Astrocyte (in vitro differentiated cells and primary cell): ENCODE results near the gene GPR52. TPM values are rescaled to one million over a fixed set of nuclear protein-coding genes. Genes with fewer than 3 reads are reported as not detected.
"Not testable (repeated sequence)": the region's sequence is repeated elsewhere in the genome, so short reads cannot be mapped to it uniquely, and the experiment has no call there.

ENCODE experiments used
- DNase-seq: peaks from one replicate; pipeline ENCODE4 v3.0.0-alpha.2; 2010; ENCODE audit warnings: low read depth
- FAIRE-seq: peaks from 2 replicates; lab custom pipeline; 2011; peaks lifted over from hg19 to GRCh38; lab: Jason Lieb, UNC
- H2AFZ ChIP-seq: 2 replicates; pipeline ENCODE4 v1.6.0; 2012; ENCODE audit warnings: low read depth, low read length, inconsistent platforms
- H3K27ac ChIP-seq: 2 replicates; pipeline ENCODE4 v1.5.1; 2011; ENCODE audit warnings: low read depth, low read length, inconsistent platforms
- H3K27me3 ChIP-seq: 2 replicates; pipeline ENCODE4 v1.6.0; 2011; ENCODE audit warnings: low read length, inconsistent platforms; ENCODE audit not compliant: insufficient read depth
- H3K36me3 ChIP-seq: 2 replicates; pipeline ENCODE4 v1.5.1; 2011; ENCODE audit warnings: low read length, inconsistent platforms; ENCODE audit not compliant: insufficient read depth
- H3K4me1 ChIP-seq: 2 replicates; pipeline ENCODE4 v1.5.1; 2011; ENCODE audit warnings: low read length, inconsistent platforms; ENCODE audit not compliant: insufficient read depth
- H3K4me2 ChIP-seq: 2 replicates; pipeline ENCODE4 v1.6.0; 2012; ENCODE audit warnings: low read length, inconsistent platforms
- H3K4me3 ChIP-seq: 2 replicates; pipeline ENCODE4 v1.5.1; 2011; ENCODE audit warnings: low read depth, mild to moderate bottlenecking, low read length, inconsistent platforms; ENCODE audit not compliant: insufficient read depth
- H3K79me2 ChIP-seq: 2 replicates; pipeline ENCODE4 v1.6.0; 2012; ENCODE audit warnings: mild to moderate bottlenecking, low read length, inconsistent platforms; ENCODE audit not compliant: insufficient read depth
- H3K9ac ChIP-seq: 2 replicates; pipeline ENCODE4 v1.6.0; 2012; ENCODE audit warnings: mild to moderate bottlenecking, low read length, inconsistent platforms
- H3K9me3 ChIP-seq: 2 replicates; pipeline ENCODE4 v1.5.1; 2012; ENCODE audit warnings: low read depth, mild to moderate bottlenecking, low read length, inconsistent platforms; ENCODE audit not compliant: insufficient read depth
- H4K20me1 ChIP-seq: 2 replicates; pipeline ENCODE4 v1.6.0; 2012; ENCODE audit warnings: low read length, inconsistent platforms; ENCODE audit not compliant: insufficient read depth
- H3K27ac Mint-ChIP-seq: one replicate; pipeline ENCODE4 v1.8.0; 2021; ENCODE audit warnings: mild to moderate bottlenecking, mixed read lengths; ENCODE audit not compliant: unreplicated experiment
- H3K27me3 Mint-ChIP-seq: one replicate; pipeline ENCODE4 v1.8.0; 2021; ENCODE audit warnings: low read depth, mixed read lengths; ENCODE audit not compliant: unreplicated experiment
- H3K36me3 Mint-ChIP-seq: one replicate; pipeline ENCODE4 v1.8.0; 2021; ENCODE audit warnings: low read depth, mixed read lengths; ENCODE audit not compliant: unreplicated experiment
- H3K4me1 Mint-ChIP-seq: one replicate; pipeline ENCODE4 v1.8.0; 2021; ENCODE audit warnings: low read depth, mixed read lengths; ENCODE audit not compliant: unreplicated experiment
- H3K4me3 Mint-ChIP-seq: one replicate; pipeline ENCODE4 v1.8.0; 2021; ENCODE audit warnings: mild to moderate bottlenecking, moderate library complexity, mixed read lengths; ENCODE audit not compliant: unreplicated experiment
- H3K9me3 Mint-ChIP-seq: one replicate; pipeline ENCODE4 v1.8.0; 2021; ENCODE audit warnings: mild to moderate bottlenecking, mixed read lengths; ENCODE audit not compliant: unreplicated experiment
- EZH2 ChIP-seq: IDR thresholded peaks from 2 replicates; pipeline ENCODE4 v1.6.1; 2012; ENCODE audit warnings: mild to moderate bottlenecking, low read length, inconsistent platforms; ENCODE audit not compliant: insufficient read depth
- total RNA-seq: library from RNA; stranded (reverse); gene quantifications from 2 replicates; pipeline ENCODE4 v1.2.1, GENCODE V29; 2021
- TF ChIP-seq, protein P1 (sequence below): IDR thresholded peaks from 2 replicates; pipeline ENCODE4 v1.5.1; 2011; ENCODE audit warnings: low read depth, mild to moderate bottlenecking, inconsistent platforms, low read length, moderate library complexity; ENCODE audit not compliant: insufficient read depth

GPR52 gene
- total RNA-seq, 1 donor from 2014 or later: 1.1 TPM

DNA sequence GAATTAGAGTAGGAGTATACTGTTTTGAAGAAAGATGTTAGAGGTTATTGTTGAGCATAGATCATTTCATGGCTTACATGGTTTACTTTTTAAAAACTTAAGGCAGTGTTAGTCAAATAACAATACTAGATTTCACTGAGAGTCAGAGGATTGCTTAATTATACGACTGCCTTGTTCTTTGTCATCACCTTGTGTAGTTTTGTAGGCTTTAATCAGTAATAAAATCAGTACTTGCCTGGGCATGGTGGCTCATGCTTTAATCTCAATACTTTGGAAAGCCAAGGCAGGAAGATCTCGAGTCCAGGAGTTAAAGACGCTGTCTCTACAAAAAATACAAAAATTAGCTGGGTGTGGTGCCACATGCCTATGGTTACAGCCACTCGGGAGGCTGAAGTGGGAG, 41.3 kb upstream of the GPR52 start:
- FAIRE-seq: no peak
- Histone ChIP-seq H3K9ac (no peak overlapping the region), H3K4me2 (no peak overlapping the region), H3K27me3 (no peaks in the 10 kb centered on the region), H3K79me2 (no peaks in the 10 kb centered on the region), H2AFZ (no peak overlapping the region), H3K36me3 (no peaks in the 10 kb centered on the region), H4K20me1 (no peaks in the 10 kb centered on the region), H3K4me1 (no peaks in the 10 kb centered on the region), H3K4me3 (no peak overlapping the region), H3K27ac (no peak overlapping the region), H3K9me3 (no peaks in the 10 kb centered on the region)
- H3K27me3 Mint-ChIP-seq: no peaks in the 10 kb centered on the region
- peaks cover 4% of the 10 kb centered on the region for H3K36me3 Mint-ChIP-seq
- no peak for TF ChIP-seq EZH2
- TF ChIP-seq, protein P1, sequence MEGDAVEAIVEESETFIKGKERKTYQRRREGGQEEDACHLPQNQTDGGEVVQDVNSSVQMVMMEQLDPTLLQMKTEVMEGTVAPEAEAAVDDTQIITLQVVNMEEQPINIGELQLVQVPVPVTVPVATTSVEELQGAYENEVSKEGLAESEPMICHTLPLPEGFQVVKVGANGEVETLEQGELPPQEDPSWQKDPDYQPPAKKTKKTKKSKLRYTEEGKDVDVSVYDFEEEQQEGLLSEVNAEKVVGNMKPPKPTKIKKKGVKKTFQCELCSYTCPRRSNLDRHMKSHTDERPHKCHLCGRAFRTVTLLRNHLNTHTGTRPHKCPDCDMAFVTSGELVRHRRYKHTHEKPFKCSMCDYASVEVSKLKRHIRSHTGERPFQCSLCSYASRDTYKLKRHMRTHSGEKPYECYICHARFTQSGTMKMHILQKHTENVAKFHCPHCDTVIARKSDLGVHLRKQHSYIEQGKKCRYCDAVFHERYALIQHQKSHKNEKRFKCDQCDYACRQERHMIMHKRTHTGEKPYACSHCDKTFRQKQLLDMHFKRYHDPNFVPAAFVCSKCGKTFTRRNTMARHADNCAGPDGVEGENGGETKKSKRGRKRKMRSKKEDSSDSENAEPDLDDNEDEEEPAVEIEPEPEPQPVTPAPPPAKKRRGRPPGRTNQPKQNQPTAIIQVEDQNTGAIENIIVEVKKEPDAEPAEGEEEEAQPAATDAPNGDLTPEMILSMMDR: no peak
- no peaks in the 10 kb centered on the region for H3K4me1 Mint-ChIP-seq
- DNase-seq: no peak
- no peak overlapping the region for H3K4me3 Mint-ChIP-seq
- no peak overlapping the region for H3K27ac Mint-ChIP-seq
- peaks cover 3% of the 10 kb centered on the region for H3K9me3 Mint-ChIP-seq

DNA sequence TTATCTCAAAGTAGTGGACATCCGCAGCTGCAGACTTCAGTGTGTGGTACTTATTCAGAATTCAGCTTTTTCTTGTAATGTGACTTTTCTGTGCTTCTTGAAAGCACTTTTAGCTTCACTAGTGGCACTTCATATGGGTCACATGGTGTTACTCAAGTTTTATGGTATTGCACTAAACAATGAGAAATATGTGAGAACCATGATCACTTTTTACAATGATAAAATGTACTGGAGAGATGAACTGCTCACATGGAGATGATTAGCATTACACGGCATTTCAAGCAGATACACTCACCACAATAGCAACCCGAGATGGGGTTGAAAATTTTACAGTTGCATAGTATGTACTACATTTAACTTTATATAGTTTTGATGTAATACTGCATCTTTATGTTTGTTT, 40.1 kb upstream of the GPR52 start:
- Histone ChIP-seq H4K20me1 (no peaks in the 10 kb centered on the region), H3K79me2 (no peaks in the 10 kb centered on the region), H3K4me2 (no peak overlapping the region), H3K9me3 (no peaks in the 10 kb centered on the region), H3K4me1 (no peaks in the 10 kb centered on the region), H3K27ac (no peak overlapping the region), H3K27me3 (no peaks in the 10 kb centered on the region), H3K9ac (no peak overlapping the region), H3K4me3 (no peak overlapping the region), H2AFZ (no peak overlapping the region), H3K36me3 (no peaks in the 10 kb centered on the region)
- DNase-seq: no peak
- Mint-ChIP-seq H3K4me1 (no peaks in the 10 kb centered on the region), H3K4me3 (no peak overlapping the region), H3K36me3 (peaks cover 2% of the 10 kb centered on the region), H3K27ac (no peak overlapping the region), H3K27me3 (no peaks in the 10 kb centered on the region), H3K9me3 (peaks cover 3% of the 10 kb centered on the region)
- TF ChIP-seq EZH2: no peak
- TF ChIP-seq, protein P1: no peak
- FAIRE-seq: no peak

DNA sequence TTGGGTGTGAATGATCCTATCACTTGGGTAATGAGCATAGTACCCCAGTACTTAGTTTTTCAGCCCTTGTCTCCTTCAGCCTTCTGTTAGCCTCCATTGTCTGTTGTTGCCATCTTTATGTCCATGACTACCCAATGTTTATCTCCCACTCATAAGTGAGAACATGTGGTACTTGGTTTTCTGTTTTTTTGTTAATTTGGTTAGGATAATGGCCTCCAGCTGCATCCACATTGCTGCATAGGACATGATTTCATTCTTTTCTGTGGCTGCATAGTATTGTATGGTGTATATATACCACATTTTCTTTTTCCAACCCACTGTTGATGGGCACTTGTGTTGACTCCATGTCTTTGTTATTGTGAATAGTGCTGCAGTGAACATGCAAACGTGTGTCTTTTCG, 39.6 kb upstream of the GPR52 start:
- Mint-ChIP-seq H3K4me1 (no peaks in the 10 kb centered on the region), H3K27ac (no peak overlapping the region), H3K36me3 (peaks cover 2% of the 10 kb centered on the region), H3K9me3 (peaks cover 3% of the 10 kb centered on the region), H3K27me3 (no peaks in the 10 kb centered on the region), H3K4me3 (no peak overlapping the region)
- FAIRE-seq (no peak), DNase-seq (no peak)
- no peak overlapping the region for H3K4me2 ChIP-seq
- no peak for TF ChIP-seq EZH2
- TF ChIP-seq, protein P1: no peak
- H4K20me1 ChIP-seq: no peaks in the 10 kb centered on the region
- no peak overlapping the region for H2AFZ ChIP-seq
- no peak overlapping the region for H3K27ac ChIP-seq
- H3K36me3 ChIP-seq: no peaks in the 10 kb centered on the region
- no peak overlapping the region for H3K4me3 ChIP-seq
- no peaks in the 10 kb centered on the region for H3K79me2 ChIP-seq
- H3K9ac ChIP-seq: no peak overlapping the region
- H3K4me1 ChIP-seq: no peaks in the 10 kb centered on the region
- no peaks in the 10 kb centered on the region for H3K9me3 ChIP-seq
- no peaks in the 10 kb centered on the region for H3K27me3 ChIP-seq

DNA sequence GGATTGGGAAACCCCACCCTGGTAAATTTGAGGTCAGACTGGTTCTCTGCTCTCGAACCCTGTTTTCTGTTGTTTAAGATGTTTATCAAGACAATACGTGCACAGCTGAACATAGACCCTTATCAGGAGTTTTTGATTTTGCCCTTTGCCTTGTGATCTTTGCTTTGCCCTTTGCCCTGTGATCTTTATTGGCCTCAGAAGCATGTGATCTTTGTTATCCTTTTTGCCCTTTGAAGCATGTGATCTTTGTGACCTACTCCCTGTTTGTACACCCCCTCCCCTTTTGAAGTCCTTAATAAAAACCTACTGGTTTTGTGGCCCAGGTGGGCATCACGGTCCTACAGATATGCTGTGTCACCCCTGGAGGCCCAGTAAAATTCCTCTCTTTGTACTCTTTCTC, 38.0 kb upstream of the GPR52 start:
- not testable (repeated sequence) for DNase-seq, H3K4me1 ChIP-seq, H2AFZ ChIP-seq, H3K9ac ChIP-seq, H3K4me2 ChIP-seq, H3K27ac ChIP-seq, H3K4me1 Mint-ChIP-seq, H3K79me2 ChIP-seq, H3K27ac Mint-ChIP-seq, H3K4me3 ChIP-seq, H3K4me3 Mint-ChIP-seq, H3K27me3 Mint-ChIP-seq, H4K20me1 ChIP-seq, FAIRE-seq, H3K9me3 ChIP-seq, H3K9me3 Mint-ChIP-seq, H3K36me3 Mint-ChIP-seq, H3K36me3 ChIP-seq, H3K27me3 ChIP-seq
